Inflammatory macrophage (primary cell): ENCODE measurements around the gene TLR9.

Experiments used
- DNase-seq, 2 donors: peaks; one replicate each; pipeline ENCODE4 v3.0.0-alpha.2; 2020 to 2022

Gene TLR9

GRCh38 chr3:52194485-52195290 lies 30.8 kb downstream of the TLR9 start:
- DNase-seq: no peak

GRCh38 chr3:52193065-52193464 lies 32.4 kb downstream of the TLR9 start:
- DNase-seq: no peak

- no peak for DNase-seq
Measured at GRCh38 chr3:52191663-52192062, 33.8 kb downstream of the TLR9 start.

GRCh38 chr3:52190294-52191074 lies 35.0 kb downstream of the TLR9 start:
- DNase-seq: peak; percentile 10 to 46

- peak; percentile 27 to 45 for DNase-seq
Measured at GRCh38 chr3:52188556-52188955, 36.9 kb downstream of the TLR9 start.

- DNase-seq: no peak
Measured at GRCh38 chr3:52186729-52187128, 38.7 kb downstream of the TLR9 start.

GRCh38 chr3:52185837-52186236 lies 39.6 kb downstream of the TLR9 start:
- DNase-seq: peak; percentile 90 to 95

- no peak for DNase-seq
Measured at GRCh38 chr3:52185311-52185710, 40.1 kb downstream of the TLR9 start.

- no peak for DNase-seq
Measured at GRCh38 chr3:52184690-52185089, 40.8 kb downstream of the TLR9 start.

GRCh38 chr3:52183786-52184445 lies 41.5 kb downstream of the TLR9 start:
- no peak for DNase-seq

- DNase-seq: no peak
Measured at GRCh38 chr3:52182691-52183090, 42.8 kb downstream of the TLR9 start.

GRCh38 chr3:52182196-52182595 lies 43.2 kb downstream of the TLR9 start:
- DNase-seq: peak in 1 of 2 donors; percentile 43

GRCh38 chr3:52181543-52181942 lies 43.9 kb downstream of the TLR9 start:
- no peak for DNase-seq

- no peak for DNase-seq
Measured at GRCh38 chr3:52178537-52178936, 46.9 kb downstream of the TLR9 start.

GRCh38 chr3:52178126-52178525 lies 47.3 kb downstream of the TLR9 start:
- peak in 1 of 2 donors; percentile 18 for DNase-seq

GRCh38 chr3:52177701-52178042 lies 47.8 kb downstream of the TLR9 start:
- DNase-seq: no peak

GRCh38 chr3:52176951-52177700 lies 48.3 kb downstream of the TLR9 start:
- DNase-seq: no peak

GRCh38 chr3:52176180-52176752 lies 49.2 kb downstream of the TLR9 start:
- no peak for DNase-seq

- no peak for DNase-seq
Measured at GRCh38 chr3:52175416-52176179, 49.8 kb downstream of the TLR9 start.

GRCh38 chr3:52174896-52175295 lies 50.5 kb downstream of the TLR9 start:
- peak; percentile 61 to 70 for DNase-seq

GRCh38 chr3:52173101-52173500 lies 52.3 kb downstream of the TLR9 start:
- no peak for DNase-seq
